Left forelimb (tissue), 1 donor: ENCODE results near the gene STAG3.
"Not testable (repeated sequence)": the region's sequence is repeated elsewhere in the genome, so short reads cannot be mapped to it uniquely, and the experiment has no call there.

Experiments used
- DNase-seq: peaks from one replicate; pipeline ENCODE4 v3.0.0-alpha.2; 2018; ENCODE audit warnings: low spot score

STAG3 gene

DNA sequence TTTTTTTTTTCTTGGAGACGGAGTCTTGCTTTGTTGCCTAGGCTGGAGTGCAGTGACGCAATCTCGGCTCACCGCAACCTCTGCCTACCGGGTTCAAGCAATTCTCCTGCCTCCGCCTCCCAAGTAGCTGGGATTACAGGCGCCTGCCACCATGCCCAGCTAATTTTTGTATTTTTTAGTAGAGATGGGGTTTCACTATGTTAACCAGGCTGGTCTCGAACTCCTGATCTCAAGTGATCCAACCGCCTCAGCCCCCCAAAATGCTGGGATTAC, 69.1 kb downstream of the STAG3 start:
- DNase-seq, result not testable (repeated sequence)

DNA sequence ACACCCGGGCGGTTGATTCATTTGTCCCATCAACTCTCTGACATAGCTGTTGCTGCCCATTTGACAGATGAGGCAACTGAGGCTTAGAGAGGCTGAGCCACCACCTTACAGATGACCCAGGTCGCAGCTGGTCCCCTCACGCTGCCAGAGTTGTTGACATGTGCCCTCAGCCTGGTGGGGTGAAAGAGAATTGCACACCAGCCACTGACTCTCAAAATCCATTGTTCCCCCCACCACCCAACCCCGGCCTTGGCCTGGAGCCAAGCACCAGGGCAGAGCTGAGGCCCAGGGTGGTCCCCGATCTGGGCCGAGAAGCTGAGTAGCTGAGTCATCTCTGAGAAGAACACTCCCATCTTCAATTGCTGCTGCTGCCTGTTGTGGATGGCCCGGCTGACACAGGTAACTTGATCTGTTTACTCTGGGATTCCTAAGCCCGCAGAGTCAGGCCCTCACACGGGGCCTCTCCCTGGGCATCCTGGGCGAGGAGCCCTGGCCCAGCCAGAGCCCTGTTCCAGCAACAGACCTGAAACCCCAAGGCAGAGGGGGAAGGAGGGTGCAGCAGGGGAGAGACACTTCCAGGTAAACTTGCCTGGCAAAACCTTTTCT, 69.5 kb downstream of the STAG3 start:
- DNase-seq, result no peak

DNA sequence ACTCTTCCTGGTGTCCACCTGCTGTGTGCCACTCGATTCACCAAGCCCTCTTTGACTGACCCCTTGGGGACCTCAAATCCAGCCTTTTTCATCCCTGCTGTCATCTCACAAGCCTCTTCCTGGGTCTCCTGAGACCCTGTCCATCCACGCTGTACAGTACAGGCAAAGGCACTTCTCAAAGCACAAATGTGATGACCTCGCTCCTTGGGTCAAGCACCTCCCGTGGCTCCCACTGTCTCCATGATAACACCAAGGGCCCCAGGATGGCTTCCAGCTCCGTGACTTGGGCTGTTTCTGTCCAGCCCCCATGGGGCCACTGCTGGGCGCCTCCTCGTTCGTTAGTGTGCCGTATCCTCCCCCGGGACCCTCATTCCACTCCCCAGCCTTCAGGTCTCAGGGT, 70.8 kb downstream of the STAG3 start:
- DNase-seq, result no peak

DNA sequence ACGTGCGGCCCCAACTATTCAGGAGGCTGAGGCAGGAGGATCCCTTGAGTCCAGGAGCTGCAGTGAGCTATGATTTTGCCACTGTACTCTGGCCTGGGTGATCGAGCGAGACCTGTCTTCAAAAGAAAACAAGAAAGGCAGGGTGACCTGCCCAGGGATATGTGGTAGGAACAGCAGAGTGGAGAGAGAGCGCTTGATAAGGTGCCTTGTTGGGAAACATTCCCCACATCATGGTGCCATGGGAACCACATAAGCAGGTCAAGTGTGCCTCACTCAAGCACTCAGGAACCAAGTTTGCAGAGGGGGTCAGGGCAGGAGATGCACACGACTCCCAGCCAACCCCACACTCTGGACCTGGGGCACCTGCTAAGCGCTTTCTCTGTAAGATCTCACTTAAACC, 79.3 kb downstream of the STAG3 start:
- no peak for DNase-seq

DNA sequence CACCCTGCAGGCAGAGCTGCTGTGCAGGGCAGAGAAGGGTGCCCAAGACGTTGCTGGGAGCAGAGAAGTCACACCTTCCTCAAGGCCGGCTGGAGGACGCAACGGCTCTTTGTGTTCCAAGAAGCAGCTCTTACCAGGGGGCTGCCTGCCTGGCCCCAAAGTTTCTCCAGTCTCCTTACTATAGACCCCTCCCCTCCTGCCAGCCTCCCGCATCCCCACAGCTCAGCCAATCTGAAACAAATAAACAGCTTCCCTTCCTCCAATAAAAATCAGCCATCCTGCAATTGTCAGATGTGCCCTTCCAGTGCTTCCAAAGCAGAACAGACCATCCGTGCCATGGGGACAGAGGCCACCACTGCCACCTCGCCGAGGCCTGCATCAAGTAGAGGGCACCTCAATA, 82.3 kb downstream of the STAG3 start:
- not testable (repeated sequence) for DNase-seq

DNA sequence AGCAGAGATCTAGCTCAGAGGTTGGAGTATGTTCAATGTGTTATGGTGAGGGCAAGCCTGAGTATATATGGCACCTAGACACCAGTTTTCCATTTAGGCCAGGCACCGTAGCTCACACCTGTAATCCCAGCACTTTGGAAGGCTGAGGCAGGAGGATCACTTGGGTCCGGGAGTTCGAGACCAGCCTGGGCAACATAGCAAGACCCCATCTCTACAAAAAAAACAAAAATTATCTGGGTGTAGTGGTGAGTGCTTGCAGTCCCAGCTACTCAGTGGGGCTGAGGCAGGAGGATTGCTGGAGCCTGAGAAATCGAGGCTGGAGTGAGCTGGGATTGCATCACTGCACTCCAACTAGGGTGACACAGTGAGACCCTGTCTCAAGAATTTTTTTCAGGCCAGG, 85.2 kb downstream of the STAG3 start:
- not testable (repeated sequence) for DNase-seq
